Effector memory CD8-positive, alpha-beta T cell (primary cell): ENCODE measurements around the gene METTL5.
A peak's percentile ranks its signal among the peaks of the same experiment; 100 is the strongest.
"Not testable (repeated sequence)": the region's sequence is repeated elsewhere in the genome, so short reads cannot be mapped to it uniquely, and the experiment has no call there.

Source experiments
- ATAC-seq: fragments of 150-1000 bp; cut with Tn5 transposase; replicated peaks from 2 replicates; pipeline ENCODE4 v1.10.0; 2021; ENCODE audit warnings: mild to moderate bottlenecking, moderate library complexity
- DNase-seq, 3 experiments: peaks; one replicate each; pipeline ENCODE4 v3.0.0; 2021
- H3K27ac Mint-ChIP-seq, 2 donors: one replicate each; pipeline ENCODE4 v1.8.0; 2022; ENCODE audit warnings: mild to moderate bottlenecking in 2 of 2, mixed read lengths in 2 of 2, moderate library complexity in 2 of 2
- H3K27me3 Mint-ChIP-seq, 2 donors: one replicate each; pipeline ENCODE4 v1.8.0; 2022; ENCODE audit warnings: mixed read lengths in 2 of 2
- H3K36me3 Mint-ChIP-seq: one replicate; pipeline ENCODE4 v1.8.0; 2022; ENCODE audit warnings: mild to moderate bottlenecking, moderate library complexity, mixed read lengths; ENCODE audit not compliant: insufficient read depth
- H3K4me1 Mint-ChIP-seq, 2 donors: one replicate each; pipeline ENCODE4 v1.8.0; 2022; ENCODE audit warnings: low read depth in 2 of 2, mixed read lengths in 2 of 2
- H3K4me3 Mint-ChIP-seq, 2 donors: one replicate each; pipeline ENCODE4 v1.8.0; 2022; ENCODE audit warnings: mild to moderate bottlenecking in 2 of 2, mixed read lengths in 2 of 2, moderate library complexity in 2 of 2
- H3K9me3 Mint-ChIP-seq, 2 donors: one replicate each; pipeline ENCODE4 v1.8.0; 2022; ENCODE audit warnings: mixed read lengths in 2 of 2

METTL5 gene

DNA sequence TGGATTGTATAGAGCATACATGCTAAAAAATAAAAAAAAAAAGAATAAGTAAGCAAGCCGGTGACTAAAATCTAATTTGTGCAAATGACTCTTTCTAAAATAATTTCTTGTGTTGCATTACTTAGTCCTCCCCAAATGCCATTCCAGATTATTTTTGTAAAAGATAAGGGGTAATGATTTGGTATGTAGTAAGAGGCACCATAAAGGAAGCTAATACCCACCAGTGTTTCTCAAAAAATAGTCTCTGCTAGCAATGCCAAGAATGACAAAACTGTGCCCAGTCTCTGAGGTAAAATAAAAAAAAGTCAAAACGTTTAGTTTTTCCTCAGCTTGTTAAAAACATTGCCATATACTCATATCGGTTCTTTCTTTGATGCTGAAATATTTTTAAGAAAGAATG, 2.7 kb downstream of the METTL5 start:
- Mint-ChIP-seq H3K9me3 (no peaks in the 10 kb centered on the region), H3K36me3 (peaks cover 34% of the 10 kb centered on the region), H3K4me1 (peaks cover 28 to 55% of the 10 kb centered on the region in 2 donors), H3K27ac (peak overlapping the region in 1 of 2 donors; percentile 22), H3K27me3 (no peaks in the 10 kb centered on the region), H3K4me3 (peak overlapping the region in 1 of 2 donors; percentile 14)
- ATAC-seq (no peak), DNase-seq (no peak)

DNA sequence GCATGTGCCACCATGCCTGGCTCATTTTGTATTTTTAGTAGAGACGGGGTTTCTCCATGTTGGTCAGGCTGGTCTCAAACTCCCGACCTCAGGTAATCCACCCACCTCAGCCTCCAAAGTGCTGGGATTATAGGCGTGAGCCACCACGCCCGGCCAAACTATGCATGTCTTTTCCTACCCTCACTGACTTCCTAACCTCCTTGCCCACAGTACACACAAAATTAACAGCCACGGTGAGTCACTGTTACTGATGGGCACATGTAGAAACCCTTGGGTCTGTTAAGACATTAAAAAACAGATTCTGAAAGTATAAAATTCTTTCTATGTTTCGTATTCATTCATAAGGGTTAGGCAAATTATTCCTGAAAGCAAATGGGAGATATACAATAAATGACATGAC, 4.6 kb downstream of the METTL5 start:
- H3K9me3 Mint-ChIP-seq, DNase-seq, ATAC-seq, H3K4me3 Mint-ChIP-seq, H3K27me3 Mint-ChIP-seq: not testable (repeated sequence)
- Mint-ChIP-seq H3K36me3 (peaks cover 47% of the 10 kb centered on the region), H3K27ac (peak overlapping the region in 1 of 2 donors; percentile 73), H3K4me1 (peaks cover 26 to 53% of the 10 kb centered on the region in 2 donors)

DNA sequence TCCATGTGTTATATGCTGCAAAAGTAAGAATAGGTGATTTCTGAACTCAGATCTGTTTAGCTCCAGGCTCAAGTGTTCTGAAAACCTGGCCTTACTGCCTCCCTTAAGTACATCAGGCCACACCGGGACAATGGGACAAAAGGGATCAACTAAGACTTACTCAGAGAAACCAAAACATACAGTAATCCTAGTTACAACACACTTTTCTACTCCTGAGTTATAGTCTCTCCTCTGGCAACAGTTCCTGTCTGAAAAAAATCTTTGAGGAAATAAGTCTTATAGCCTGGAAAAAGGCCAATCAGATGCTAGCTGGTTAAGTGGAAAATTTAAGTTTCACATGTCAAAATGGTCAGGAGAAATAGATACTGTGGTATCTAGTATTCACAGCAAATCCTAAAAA, 5.6 kb downstream of the METTL5 start:
- peaks cover 49% of the 10 kb centered on the region for H3K36me3 Mint-ChIP-seq
- ATAC-seq (no peak), DNase-seq (no peak)
- H3K4me1 Mint-ChIP-seq = peaks cover 23 to 46% of the 10 kb centered on the region in 2 donors
- no peak overlapping the region for H3K4me3 Mint-ChIP-seq
- H3K9me3 Mint-ChIP-seq = no peaks in the 10 kb centered on the region
- H3K27ac Mint-ChIP-seq = peak overlapping the region in 1 of 2 donors; percentile 15
- H3K27me3 Mint-ChIP-seq = no peaks in the 10 kb centered on the region

DNA sequence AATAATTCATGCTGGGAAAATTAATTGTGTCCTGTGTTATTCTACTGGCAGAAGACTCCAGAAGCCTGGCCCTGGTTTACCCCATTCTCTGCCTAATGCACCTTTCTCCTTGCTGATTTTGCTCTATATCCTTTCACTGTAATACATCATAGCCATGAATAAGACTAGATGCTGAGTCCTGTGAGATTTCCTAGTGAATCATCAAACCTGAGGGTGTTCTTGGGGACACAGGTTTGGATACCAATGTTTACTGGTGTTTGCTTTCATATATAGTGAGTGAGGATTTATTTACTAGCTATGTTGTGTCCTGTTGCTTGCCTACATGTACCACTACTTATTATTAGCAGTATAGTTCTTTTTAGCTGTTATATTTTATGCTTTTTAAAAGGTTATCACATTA, 6.5 kb downstream of the METTL5 start:
- Mint-ChIP-seq H3K4me3 (no peak overlapping the region), H3K27ac (peak overlapping the region in 1 of 2 donors; percentile 63), H3K27me3 (no peaks in the 10 kb centered on the region), H3K4me1 (peaks cover 15 to 37% of the 10 kb centered on the region in 2 donors), H3K36me3 (peaks cover 58% of the 10 kb centered on the region), H3K9me3 (no peaks in the 10 kb centered on the region)
- ATAC-seq = no peak
- no peak for DNase-seq

DNA sequence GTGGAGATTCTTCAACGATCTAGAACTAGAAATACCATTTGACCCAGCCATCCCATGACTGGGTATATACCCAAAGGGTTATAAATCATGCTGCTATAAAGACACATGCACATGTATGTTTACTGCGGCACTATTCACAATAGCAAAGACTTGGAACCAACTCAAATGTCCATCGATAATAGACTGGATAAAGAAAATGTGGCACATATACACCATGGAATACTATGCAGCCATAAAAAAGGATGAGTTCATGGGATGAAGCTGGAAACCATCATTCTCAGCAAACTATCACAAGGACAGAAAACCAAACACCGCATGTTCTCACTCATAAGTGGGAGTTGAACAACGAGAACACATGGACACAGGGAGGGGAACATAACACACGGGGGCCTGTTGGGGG, 7.3 kb downstream of the METTL5 start:
- not testable (repeated sequence) for H3K9me3 Mint-ChIP-seq, H3K27me3 Mint-ChIP-seq, H3K4me3 Mint-ChIP-seq, ATAC-seq, DNase-seq
- H3K27ac Mint-ChIP-seq = peak overlapping the region; percentile 26 to 54
- peaks cover 61% of the 10 kb centered on the region for H3K36me3 Mint-ChIP-seq
- H3K4me1 Mint-ChIP-seq = peaks cover 9 to 29% of the 10 kb centered on the region in 2 donors

DNA sequence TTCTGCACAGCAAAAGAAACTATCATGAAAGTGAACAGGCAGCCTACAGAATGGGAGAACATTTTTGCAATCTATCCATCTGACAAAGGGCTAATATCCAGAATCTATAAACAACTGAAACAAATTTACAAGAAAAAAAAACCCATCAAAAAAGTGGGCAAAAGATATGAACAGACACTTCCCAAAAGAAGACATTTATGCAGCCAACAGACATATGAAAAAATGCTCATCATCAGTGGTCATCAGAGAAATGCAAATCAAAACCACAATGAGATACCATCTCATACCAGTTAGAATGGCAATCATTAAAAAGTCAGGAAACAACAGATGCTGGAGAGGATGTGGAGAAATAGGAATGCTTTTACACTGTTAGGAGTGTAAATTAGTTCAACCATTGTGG, 7.7 kb downstream of the METTL5 start:
- not testable (repeated sequence) for H3K27me3 Mint-ChIP-seq, H3K9me3 Mint-ChIP-seq
- peaks cover 63% of the 10 kb centered on the region for H3K36me3 Mint-ChIP-seq

DNA sequence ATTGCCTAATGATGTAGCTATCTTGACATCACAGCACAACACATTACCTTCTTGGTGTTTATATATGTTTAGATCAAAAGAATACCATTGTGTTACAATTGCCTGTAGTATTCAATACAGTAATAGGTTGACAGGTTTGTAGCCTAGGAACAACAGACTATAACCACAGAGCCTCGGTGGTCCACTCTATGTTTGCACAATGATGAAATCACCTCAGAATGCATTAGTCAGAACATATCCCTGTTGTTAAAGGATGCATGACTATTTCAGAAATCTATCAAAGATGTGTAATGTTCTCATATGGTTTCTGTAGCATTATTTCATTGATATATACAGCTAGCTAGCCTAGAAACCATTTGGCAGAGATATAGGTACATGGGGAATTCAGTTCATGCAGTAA, 8.9 kb downstream of the METTL5 start:
- Mint-ChIP-seq H3K27me3 (no peaks in the 10 kb centered on the region), H3K27ac (no peak overlapping the region), H3K4me1 (peaks cover 4 to 17% of the 10 kb centered on the region in 2 donors), H3K9me3 (no peaks in the 10 kb centered on the region), H3K4me3 (no peak overlapping the region), H3K36me3 (peaks cover 66% of the 10 kb centered on the region)
- DNase-seq = no peak
- ATAC-seq = no peak

More for the DNA sequence above, 7.7 kb downstream of the METTL5 start:
- not testable (repeated sequence) for H3K4me3 Mint-ChIP-seq, DNase-seq, ATAC-seq
- Mint-ChIP-seq H3K27ac (peak overlapping the region; percentile 26 to 54), H3K4me1 (peaks cover 9 to 28% of the 10 kb centered on the region in 2 donors)

DNA sequence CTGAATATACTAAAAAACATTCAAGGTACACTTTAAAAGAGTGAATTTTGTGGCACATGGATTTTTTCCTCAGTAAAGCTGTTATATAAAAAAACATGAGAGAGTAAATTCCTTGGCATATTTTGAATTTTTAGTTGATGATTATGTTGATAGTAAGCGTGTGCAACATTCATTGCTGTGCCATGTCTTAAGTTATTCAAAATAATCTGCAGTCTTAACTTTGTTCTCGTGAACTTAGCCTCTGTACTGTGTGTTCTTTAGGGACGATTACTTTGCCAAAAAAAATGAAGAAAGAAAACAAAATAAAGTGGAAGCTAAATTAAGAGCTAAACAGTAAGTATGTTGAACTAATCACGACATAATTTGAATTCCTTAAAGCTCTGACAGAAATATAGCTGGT, 16.5 kb downstream of the METTL5 start:
- peaks cover 92% of the 10 kb centered on the region for H3K36me3 Mint-ChIP-seq
- no peak overlapping the region for H3K4me3 Mint-ChIP-seq
- no peak for DNase-seq
- H3K27ac Mint-ChIP-seq = no peak overlapping the region
- no peaks in the 10 kb centered on the region for H3K27me3 Mint-ChIP-seq
- no peaks in the 10 kb centered on the region for H3K9me3 Mint-ChIP-seq
- no peaks in the 10 kb centered on the region for H3K4me1 Mint-ChIP-seq
- ATAC-seq = no peak

DNA sequence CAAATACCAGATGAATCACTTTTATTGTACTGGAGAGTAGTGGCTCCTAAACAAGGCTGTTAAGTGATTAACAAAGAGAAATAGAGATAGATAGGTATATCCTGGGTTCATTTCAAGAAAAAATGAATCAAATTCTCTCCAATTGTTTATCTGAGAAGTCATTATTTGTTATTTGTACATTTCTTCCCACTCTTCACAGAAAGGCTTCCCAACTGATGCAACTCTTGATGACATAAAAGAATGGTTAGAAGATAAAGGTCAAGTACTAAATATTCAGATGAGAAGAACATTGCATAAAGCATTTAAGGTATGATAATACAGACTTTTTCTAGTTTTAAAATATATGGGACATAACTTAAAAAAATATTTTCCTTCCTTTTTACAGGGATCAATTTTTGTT, 18.1 kb downstream of the METTL5 start:
- Mint-ChIP-seq H3K9me3 (no peaks in the 10 kb centered on the region), H3K27ac (peak overlapping the region in 1 of 2 donors; percentile 62), H3K36me3 (peaks cover 91% of the 10 kb centered on the region), H3K27me3 (no peaks in the 10 kb centered on the region), H3K4me3 (no peak overlapping the region), H3K4me1 (peaks cover 2 to 10% of the 10 kb centered on the region in 2 donors)
- ATAC-seq = no peak
- no peak for DNase-seq

DNA sequence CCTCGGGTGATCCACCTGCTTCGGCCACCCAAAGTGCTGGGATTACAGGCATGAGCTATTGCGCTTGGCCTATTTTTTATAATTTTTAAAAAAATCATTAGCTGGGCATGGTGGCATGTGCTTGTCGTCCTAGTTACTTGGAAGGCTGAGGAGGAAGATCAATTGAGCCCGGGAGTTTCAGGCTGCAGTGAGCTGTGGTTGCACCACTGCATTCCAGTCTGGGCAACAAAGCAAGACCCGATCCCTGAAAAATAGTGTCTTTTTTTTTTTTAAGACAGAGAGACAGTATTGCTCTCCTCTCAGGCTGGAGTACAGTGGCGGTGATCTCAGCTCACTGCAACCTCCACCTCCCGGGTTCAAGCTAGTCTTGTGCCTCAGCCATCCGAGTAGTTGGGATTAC, 21.2 kb downstream of the METTL5 start:
- ATAC-seq (no peak), DNase-seq (no peak)
- Mint-ChIP-seq H3K4me3 (no peak overlapping the region), H3K36me3 (peaks cover 89% of the 10 kb centered on the region), H3K9me3 (no peaks in the 10 kb centered on the region), H3K4me1 (peaks cover 10 to 19% of the 10 kb centered on the region in 2 donors), H3K27ac (no peak overlapping the region), H3K27me3 (no peaks in the 10 kb centered on the region)

DNA sequence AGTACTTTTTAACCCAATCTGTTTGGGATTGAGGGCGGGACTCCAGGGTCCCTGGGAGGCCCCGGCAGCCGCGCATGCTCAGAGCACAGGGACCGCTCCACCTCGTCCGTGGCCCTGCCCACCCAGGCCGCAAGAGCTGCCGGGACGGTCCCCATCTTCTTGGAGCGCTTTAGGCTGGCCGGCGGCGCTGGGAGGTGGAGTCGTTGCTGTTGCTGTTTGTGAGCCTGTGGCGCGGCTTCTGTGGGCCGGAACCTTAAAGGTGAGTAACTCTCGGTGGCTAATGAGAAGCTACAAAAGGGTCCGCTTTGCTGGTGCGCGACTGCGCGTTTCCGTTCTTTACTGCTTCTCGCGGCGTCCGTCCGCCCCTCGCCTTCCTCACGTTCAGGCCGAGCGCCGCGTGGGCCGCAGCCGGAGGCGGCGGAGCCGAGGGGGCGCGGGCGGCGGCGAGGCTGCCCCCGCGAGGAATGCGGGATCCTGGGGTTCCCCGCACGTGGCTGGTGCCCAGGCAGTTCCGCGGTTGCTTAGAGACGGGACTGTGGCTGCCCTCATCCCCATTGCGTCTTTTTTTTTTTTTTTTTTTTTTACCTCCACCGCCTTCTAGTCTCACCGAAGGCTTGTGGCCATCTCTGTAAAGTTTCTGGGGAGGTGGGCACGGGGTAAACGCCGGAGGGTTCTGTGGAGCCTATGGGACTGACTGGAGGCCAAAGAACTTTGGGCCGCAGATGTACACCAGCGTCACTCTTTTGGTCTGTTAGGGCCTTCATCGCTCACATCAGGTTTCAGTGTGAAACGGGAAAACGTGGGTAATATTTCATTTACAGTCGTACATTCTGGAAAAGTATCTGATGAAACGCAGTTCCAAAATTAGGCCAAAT, 25.8 kb downstream of the METTL5 start, which contains the start of gene SSB:
Gene SSB, plus strand, starts transcription at position 154 of the 875 bp plus-strand sequence. CDS start 2,090 bp downstream, outside the sequence.
- Mint-ChIP-seq H3K9me3 (no peaks in the 10 kb centered on the region), H3K27me3 (no peaks in the 10 kb centered on the region), H3K4me3 (peak within 1 kb of the TSS; percentile 88 to 91), H3K36me3 (peaks cover 56% of the 10 kb centered on the region), H3K27ac (peak within 1 kb of the TSS; percentile 95 to 99), H3K4me1 (peaks cover 10 to 19% of the 10 kb centered on the region in 2 donors)
- peak; percentile 90 for ATAC-seq
- peak; percentile 80 to 82 (median 81) for DNase-seq

DNA sequence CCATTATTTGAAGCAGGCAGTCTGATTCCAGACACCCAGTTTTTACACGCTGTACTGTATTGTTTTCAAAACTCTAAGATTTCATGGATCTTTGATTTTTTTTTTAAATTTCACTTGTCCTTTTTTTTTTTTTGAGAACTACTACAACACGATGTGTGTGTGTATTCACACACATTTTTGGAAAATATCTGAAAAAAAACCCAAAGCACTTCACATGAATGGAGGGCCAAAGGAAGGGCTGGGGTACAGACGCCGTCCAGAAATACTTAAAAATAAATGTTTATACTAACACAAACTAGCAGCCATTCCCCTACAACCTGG, 26.3 kb downstream of the METTL5 start:
- H3K4me1 Mint-ChIP-seq = peaks cover 10 to 19% of the 10 kb centered on the region in 2 donors
- H3K27ac Mint-ChIP-seq = peak overlapping the region; percentile 95 to 99
- H3K9me3 Mint-ChIP-seq = no peaks in the 10 kb centered on the region
- DNase-seq (no peak), ATAC-seq (no peak)
- H3K27me3 Mint-ChIP-seq = no peaks in the 10 kb centered on the region
- H3K36me3 Mint-ChIP-seq = peaks cover 50% of the 10 kb centered on the region
- H3K4me3 Mint-ChIP-seq = peak overlapping the region; percentile 88 to 91

DNA sequence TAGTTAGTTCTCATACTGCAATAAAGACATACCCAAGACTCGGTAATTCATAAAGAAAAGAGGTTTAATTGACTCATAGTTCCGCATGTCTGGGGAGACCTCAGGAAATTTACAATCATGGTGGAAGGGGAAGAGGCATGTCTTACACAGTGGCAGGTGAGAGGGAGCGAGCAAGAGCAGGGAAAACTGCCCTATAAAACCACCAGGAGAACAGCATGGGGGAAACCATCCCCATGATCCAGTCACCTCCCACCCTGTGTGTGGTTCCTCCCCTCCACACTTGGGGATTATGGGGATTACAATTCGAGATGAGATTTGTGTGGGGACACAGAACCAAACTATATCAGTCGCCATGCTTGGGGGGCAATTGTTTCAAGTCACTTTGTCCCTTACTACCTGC, 27.1 kb downstream of the METTL5 start:
- peaks cover 10 to 17% of the 10 kb centered on the region in 2 donors for H3K4me1 Mint-ChIP-seq
- peak overlapping the region in 1 of 2 donors; percentile 57 for H3K27ac Mint-ChIP-seq
- H3K4me3 Mint-ChIP-seq = peak overlapping the region; percentile 34 to 91

DNA sequence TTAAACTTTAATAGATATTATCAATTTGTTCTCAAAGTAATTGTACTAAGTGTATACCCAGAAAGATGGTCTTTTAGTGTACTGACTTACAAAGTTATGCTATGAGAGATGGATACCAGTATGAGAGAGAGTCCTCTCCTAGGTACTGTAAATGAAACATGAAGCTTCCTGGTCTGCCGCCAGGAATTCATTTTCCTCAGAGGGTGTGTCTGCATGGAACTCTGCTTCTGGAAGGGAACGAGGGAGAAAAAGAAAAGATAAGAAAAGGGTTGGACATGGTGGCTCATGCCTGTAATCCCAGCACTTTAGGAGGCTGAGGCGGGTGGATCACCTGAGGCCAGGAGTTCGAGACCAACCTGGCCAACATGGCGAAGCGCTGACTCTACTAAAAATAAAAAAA, 28.3 kb downstream of the METTL5 start:
- H3K36me3 Mint-ChIP-seq = peaks cover 31% of the 10 kb centered on the region
- H3K4me3 Mint-ChIP-seq = peak overlapping the region in 1 of 2 donors; percentile 20
- no peak for ATAC-seq
- peaks cover 7 to 9% of the 10 kb centered on the region in 2 donors for H3K4me1 Mint-ChIP-seq
- H3K27me3 Mint-ChIP-seq = no peaks in the 10 kb centered on the region
- H3K9me3 Mint-ChIP-seq = no peaks in the 10 kb centered on the region
- no peak for DNase-seq
- H3K27ac Mint-ChIP-seq = no peak overlapping the region

More for the DNA sequence above, 27.1 kb downstream of the METTL5 start:
- H3K9me3 Mint-ChIP-seq = no peaks in the 10 kb centered on the region
- peaks cover 42% of the 10 kb centered on the region for H3K36me3 Mint-ChIP-seq
- no peaks in the 10 kb centered on the region for H3K27me3 Mint-ChIP-seq
- DNase-seq = no peak
- no peak for ATAC-seq
